Activated CD8-positive, alpha-beta T cell treated with anti-CD3 and anti-CD28 coated beads for 36 hours (primary cell): ENCODE data around the gene CMIP. TPM values are rescaled to one million over a fixed set of nuclear protein-coding genes. Genes with fewer than 3 reads are reported as not detected.

ENCODE experiments used
- ATAC-seq: fragments of 200-7000 bp; cut with Tn5 transposase; one replicate; pipeline ENCODE4 v1.10.0; 2021; ENCODE audit warnings: mild to moderate bottlenecking, moderate library complexity
- CTCF ChIA-PET: fragments of 350-600 bp; sonication (Branson Sonifier 250); formaldehyde crosslinking; loops from one replicate; lab custom pipeline; 2021; ENCODE audit warnings: antibody characterized with exemption; lab: Charles Lee
- POLR2A ChIA-PET: fragments of 350-600 bp; sonication (Branson Sonifier 250); formaldehyde crosslinking; loops from one replicate; lab custom pipeline; 2021; ENCODE audit warnings: antibody characterized with exemption; lab: Charles Lee
- DNase-seq: peaks from one replicate; pipeline ENCODE4 v3.0.0-alpha.2; 2020
- H3K27ac Mint-ChIP-seq: one replicate; pipeline ENCODE4 v1.8.0; 2021; ENCODE audit warnings: mild to moderate bottlenecking, mixed read lengths
- H3K27me3 Mint-ChIP-seq: one replicate; pipeline ENCODE4 v1.8.0; 2021; ENCODE audit warnings: mixed read lengths
- H3K36me3 Mint-ChIP-seq: one replicate; pipeline ENCODE4 v1.8.0; 2021; ENCODE audit warnings: low read depth, mixed read lengths
- H3K4me1 Mint-ChIP-seq: one replicate; pipeline ENCODE4 v1.8.0; 2021; ENCODE audit warnings: low read depth, mixed read lengths
- H3K4me3 Mint-ChIP-seq: one replicate; pipeline ENCODE4 v1.8.0; 2021; ENCODE audit warnings: mild to moderate bottlenecking, moderate library complexity, mixed read lengths
- H3K9me3 Mint-ChIP-seq: one replicate; pipeline ENCODE4 v1.8.0; 2021; ENCODE audit warnings: mixed read lengths
- CTCF ChIP-seq: fragments of 200-600 bp; IDR thresholded peaks from one replicate; pipeline ENCODE4 v1.8.0; 2022; ENCODE audit warnings: antibody characterized with exemption, mild to moderate bottlenecking
- intact Hi-C: fragments of 100-400 bp; cut with micrococcal nuclease; formaldehyde crosslinking; loops from one replicate; pipeline ENCODE4 v1.10.0; 2022
- total RNA-seq, 2 experiments: library from RNA; stranded (reverse); gene quantifications; one replicate each; pipeline ENCODE4 v1.2.3, GENCODE V29; 2021

CMIP gene
- total RNA-seq, 2 experiments from 2014 or later = 37.6 to 38.5 TPM

- CTCF ChIA-PET = interaction anchor here (1.0 kb wide), 1 partner anchor 32 kb away, joined by 5 read pairs; no protein-coding TSS in a partner anchor
- Mint-ChIP-seq H3K4me1 (peaks cover 47% of the 10 kb centered on the region), H3K27me3 (no peaks in the 10 kb centered on the region), H3K4me3 (no peak overlapping the region), H3K9me3 (no peaks in the 10 kb centered on the region), H3K36me3 (no peaks in the 10 kb centered on the region), H3K27ac (no peak overlapping the region)
- POLR2A ChIA-PET = interaction anchor here (0.6 kb wide), 1 partner anchor 133 kb away, joined by 3 read pairs; no protein-coding TSS in a partner anchor
- no peak for TF ChIP-seq CTCF
- DNase-seq (no peak), ATAC-seq (no peak)
- intact Hi-C loops = no loop called here
Measured at GRCh38 chr16:81483064-81483969, 38.7 kb downstream of the CMIP start.

- Mint-ChIP-seq H3K27me3 (no peaks in the 10 kb centered on the region), H3K36me3 (no peaks in the 10 kb centered on the region), H3K4me1 (peaks cover 46% of the 10 kb centered on the region), H3K27ac (no peak overlapping the region), H3K9me3 (no peaks in the 10 kb centered on the region), H3K4me3 (no peak overlapping the region)
- DNase-seq = no peak
- ChIA-PET CTCF (no interaction called here), POLR2A (interaction anchor here (1.0 kb wide), 1 partner anchor 34 kb away, joined by 3 read pairs; no protein-coding TSS in a partner anchor)
- no peak for ATAC-seq
- intact Hi-C loops = no loop called here
- no peak for TF ChIP-seq CTCF
Measured at GRCh38 chr16:81483970-81484595, 39.5 kb downstream of the CMIP start.

GRCh38 chr16:81484908-81485624 is 40.5 kb downstream of the CMIP start:
- Mint-ChIP-seq H3K4me1 (peaks cover 38% of the 10 kb centered on the region), H3K36me3 (no peaks in the 10 kb centered on the region), H3K27me3 (no peaks in the 10 kb centered on the region), H3K9me3 (no peaks in the 10 kb centered on the region), H3K27ac (no peak overlapping the region), H3K4me3 (no peak overlapping the region)
- ATAC-seq (no peak), DNase-seq (no peak)
- TF ChIP-seq CTCF = no peak
- intact Hi-C loops = no loop called here
- CTCF ChIA-PET = interaction anchor here (0.6 to 1.4 kb wide), 4 partner anchors 10 to 245 kb away, joined by 3 to 4 read pairs (median 3); no protein-coding TSS in a partner anchor
- POLR2A ChIA-PET = interaction anchor here (0.6 to 1.0 kb wide), 3 partner anchors 9 to 129 kb away, joined by 3 read pairs; no protein-coding TSS in a partner anchor

- Mint-ChIP-seq H3K4me3 (no peak overlapping the region), H3K27me3 (no peaks in the 10 kb centered on the region), H3K36me3 (no peaks in the 10 kb centered on the region), H3K4me1 (peaks cover 31% of the 10 kb centered on the region), H3K9me3 (no peaks in the 10 kb centered on the region), H3K27ac (no peak overlapping the region)
- ATAC-seq (no peak), DNase-seq (no peak)
- ChIA-PET POLR2A (interaction anchor here (0.9 to 1.2 kb wide), 2 partner anchors 8 to 14 kb away, joined by 3 to 4 read pairs; no protein-coding TSS in a partner anchor), CTCF (interaction anchor here (0.6 to 1.4 kb wide), 4 partner anchors 9 to 244 kb away, joined by 3 to 4 read pairs (median 3); no protein-coding TSS in a partner anchor)
- TF ChIP-seq CTCF = no peak
- intact Hi-C loops = no loop called here
Measured at GRCh38 chr16:81485824-81486539, 41.4 kb downstream of the CMIP start.
